Gastrocnemius medialis (tissue), 4 donors: ENCODE data around the gene BDH1. TPM values are rescaled to one million over a fixed set of nuclear protein-coding genes. Genes with fewer than 3 reads are reported as not detected.

Source experiments
- ATAC-seq, 2 donors: fragments of 150-250 bp; one replicate each; pipeline ENCODE4 v1.9.1; 2016
- DNase-seq, 2 donors: peaks; one replicate each; pipeline ENCODE4 v3.0.0-alpha.2; 2019
- H3K27ac ChIP-seq, 4 donors: fragments of 200-600 bp; sonication (generic); 1 replicate in 1 of 4; 2 replicates in 3 of 4; pipeline ENCODE4 v1.5.1; 2016 to 2018; ENCODE audit warnings: mild to moderate bottlenecking in 2 of 4, moderate library complexity in 1 of 4
- H3K27me3 ChIP-seq, 3 donors: fragments of 200-600 bp; sonication (generic) in 2 of 3; 1 replicate in 1 of 3; 2 replicates in 2 of 3; pipeline versions ENCODE4 v1.5.1 to v1.6.0; 2016 to 2019; ENCODE audit warnings: mild to moderate bottlenecking in 1 of 3, moderate library complexity in 1 of 3
- H3K36me3 ChIP-seq, 2 donors: fragments of 200-600 bp; sonication (generic) in 1 of 2; one replicate each; pipeline ENCODE4 v1.5.1; 2017 to 2018
- H3K4me1 ChIP-seq, 2 donors: fragments of 200-600 bp; sonication (generic) in 1 of 2; one replicate each; pipeline ENCODE4 v1.5.1; 2016 to 2017; ENCODE audit warnings: mild to moderate bottlenecking in 2 of 2
- H3K4me3 ChIP-seq, 4 donors: fragments of 200-600 bp; sonication (generic) in 3 of 4; 1 replicate in 1 of 4; 2 replicates in 3 of 4; pipeline ENCODE4 v1.5.1; 2016 to 2019; ENCODE audit warnings: mild to moderate bottlenecking in 2 of 4
- H3K9me3 ChIP-seq, 3 donors: fragments of 200-600 bp; sonication (generic) in 2 of 3; 1 replicate in 1 of 3; 2 replicates in 2 of 3; pipeline ENCODE4 v1.5.1; 2016 to 2019
- POLR2A ChIP-seq, 2 donors: fragments of 450-650 bp; IDR thresholded peaks; one replicate each; pipeline ENCODE4 v1.6.1; 2017; ENCODE audit warnings: antibody characterized with exemption in 2 of 2, mild to moderate bottlenecking in 2 of 2, moderate library complexity in 2 of 2
- in situ Hi-C, 4 donors: fragments of 200-750 bp; cut with MboI; loops; one replicate each; pipeline versions ENCODE4 v1.15.0 to v1.8.0; 2017; ENCODE audit warnings: low sequenced_read_pairs in 4 of 4
- intact Hi-C: fragments of 100-400 bp; cut with DNase I; formaldehyde crosslinking; loops from one replicate; pipeline ENCODE4 v1.15.1; 2023; ENCODE audit warnings: low total_unique reads
- total RNA-seq, 4 donors: library from RNA; depleted of rRNA; stranded (reverse); fragments of >200 nt; gene quantifications; one replicate each; pipeline versions ENCODE4 v1.1.0 to v1.2.3, GENCODE V29; 2016
- TF ChIP-seq, protein P1 (sequence below), 5 experiments: fragments of 450-650 bp in 3 of 5; fragments of 200-600 bp in 2 of 5; sonication (generic) in 2 of 5; IDR thresholded peaks in 4 of 5; conservative IDR thresholded peaks in 1 of 5; 1 replicate in 4 of 5; 2 replicates in 1 of 5; pipeline ENCODE4 v1.5.1; 2016 to 2019; ENCODE audit warnings: antibody characterized with exemption in 5 of 5, mild to moderate bottlenecking in 3 of 5, moderate library complexity in 3 of 5

Gene BDH1
- total RNA-seq, 4 donors from 2014 or later, result 7.1 to 9.5 (median 8.9) TPM

DNA sequence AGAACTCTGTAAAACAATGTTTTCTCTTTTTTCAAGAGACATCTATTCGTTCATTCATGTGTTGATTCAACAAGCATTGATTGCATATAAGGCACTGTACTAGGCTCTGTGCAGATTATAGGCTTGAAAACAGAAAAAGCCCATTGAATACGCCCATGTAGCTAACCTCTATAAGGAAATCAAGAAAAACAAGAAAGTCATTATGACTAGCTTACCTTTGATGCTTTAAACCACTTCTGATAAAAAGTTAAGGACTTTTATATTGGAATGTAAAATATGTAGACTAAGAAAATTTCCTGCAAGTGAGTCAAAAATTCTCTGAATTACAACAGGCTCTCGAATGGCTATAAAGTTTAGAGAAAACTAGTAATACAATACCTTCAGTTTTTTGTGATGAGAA lies 92.5 kb downstream of the BDH1 start:
- Histone ChIP-seq H3K27me3 (no peaks in the 10 kb centered on the region), H3K27ac (no peak overlapping the region), H3K4me3 (no peak overlapping the region), H3K4me1 (no peaks in the 10 kb centered on the region), H3K9me3 (no peaks in the 10 kb centered on the region), H3K36me3 (no peaks in the 10 kb centered on the region)
- DNase-seq (no peak), ATAC-seq (no peak)
- intact Hi-C loops (no loop called here), in situ Hi-C loops (no loop called here)
- TF ChIP-seq, protein P1, sequence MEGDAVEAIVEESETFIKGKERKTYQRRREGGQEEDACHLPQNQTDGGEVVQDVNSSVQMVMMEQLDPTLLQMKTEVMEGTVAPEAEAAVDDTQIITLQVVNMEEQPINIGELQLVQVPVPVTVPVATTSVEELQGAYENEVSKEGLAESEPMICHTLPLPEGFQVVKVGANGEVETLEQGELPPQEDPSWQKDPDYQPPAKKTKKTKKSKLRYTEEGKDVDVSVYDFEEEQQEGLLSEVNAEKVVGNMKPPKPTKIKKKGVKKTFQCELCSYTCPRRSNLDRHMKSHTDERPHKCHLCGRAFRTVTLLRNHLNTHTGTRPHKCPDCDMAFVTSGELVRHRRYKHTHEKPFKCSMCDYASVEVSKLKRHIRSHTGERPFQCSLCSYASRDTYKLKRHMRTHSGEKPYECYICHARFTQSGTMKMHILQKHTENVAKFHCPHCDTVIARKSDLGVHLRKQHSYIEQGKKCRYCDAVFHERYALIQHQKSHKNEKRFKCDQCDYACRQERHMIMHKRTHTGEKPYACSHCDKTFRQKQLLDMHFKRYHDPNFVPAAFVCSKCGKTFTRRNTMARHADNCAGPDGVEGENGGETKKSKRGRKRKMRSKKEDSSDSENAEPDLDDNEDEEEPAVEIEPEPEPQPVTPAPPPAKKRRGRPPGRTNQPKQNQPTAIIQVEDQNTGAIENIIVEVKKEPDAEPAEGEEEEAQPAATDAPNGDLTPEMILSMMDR (IDR thresholded peaks at IDR 0.05 in 4 of 5, conservative IDR thresholded peaks at IDR 0.05 in 1 of 5), result no peak
- no peak for TF ChIP-seq POLR2A (IDR thresholded peaks at IDR 0.05)

DNA sequence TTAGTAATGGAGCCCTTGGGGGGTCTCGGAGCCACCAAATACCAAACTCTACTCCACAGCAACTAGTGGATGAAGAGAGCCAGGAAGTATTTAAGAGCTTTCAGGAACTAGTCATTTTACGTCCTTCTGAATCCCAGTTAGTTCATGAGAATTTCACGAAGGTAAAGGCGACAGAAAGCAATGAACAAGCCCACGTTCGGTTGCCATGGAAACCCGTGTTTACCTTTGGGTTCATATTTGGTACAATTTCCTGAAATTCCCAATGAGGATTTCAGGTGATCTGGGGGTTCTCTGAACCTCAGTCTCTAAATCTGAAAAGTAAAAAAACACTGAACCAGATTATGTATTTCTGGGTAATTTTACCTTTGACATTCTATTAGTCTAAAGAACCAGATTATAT lies 93.0 kb downstream of the BDH1 start:
- H3K4me1 ChIP-seq, result no peaks in the 10 kb centered on the region

DNA sequence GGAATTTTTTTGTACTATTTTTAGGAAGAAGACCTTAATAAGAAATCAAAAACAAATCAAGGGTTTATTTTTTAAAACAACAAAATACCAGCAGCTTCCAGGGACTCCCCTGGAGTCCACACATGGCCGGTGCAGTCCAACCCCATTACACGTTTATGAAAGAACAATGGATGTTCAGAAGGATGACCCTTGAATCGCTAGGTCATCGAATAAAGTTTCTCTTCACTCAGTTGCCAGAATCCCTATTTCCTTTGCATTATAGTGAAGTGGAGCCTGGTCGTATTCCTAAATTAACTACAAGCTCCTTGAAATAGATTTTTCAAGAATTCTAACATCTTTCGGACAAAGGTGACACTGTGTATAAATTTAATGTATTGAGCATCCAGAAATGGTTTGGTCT lies 95.1 kb downstream of the BDH1 start:
- in situ Hi-C loops, result no loop called here
- H3K27ac ChIP-seq, result no peak overlapping the region
- H3K27me3 ChIP-seq, result peaks cover 0 to 2% (median 0%) of the 10 kb centered on the region in 3 donors
- H3K4me3 ChIP-seq, result no peak overlapping the region
- ATAC-seq, result no peak
- no peak for DNase-seq
- H3K9me3 ChIP-seq, result no peaks in the 10 kb centered on the region
- no peak for TF ChIP-seq POLR2A (IDR thresholded peaks at IDR 0.05)
- TF ChIP-seq, protein P1 (IDR thresholded peaks at IDR 0.05 in 4 of 5, conservative IDR thresholded peaks at IDR 0.05 in 1 of 5), result no peak
- H3K36me3 ChIP-seq, result no peaks in the 10 kb centered on the region
- H3K4me1 ChIP-seq, result peaks cover 0 to 10% of the 10 kb centered on the region in 2 donors
- intact Hi-C loops, result no loop called here

More for the DNA sequence above, 93.0 kb downstream of the BDH1 start:
- in situ Hi-C loops, result no loop called here
- H3K27me3 ChIP-seq, result no peaks in the 10 kb centered on the region
- ATAC-seq, result no peak
- no peaks in the 10 kb centered on the region for H3K9me3 ChIP-seq
- no peak overlapping the region for H3K4me3 ChIP-seq
- no peak overlapping the region for H3K27ac ChIP-seq
- H3K36me3 ChIP-seq, result no peaks in the 10 kb centered on the region
- TF ChIP-seq, protein P1 (IDR thresholded peaks at IDR 0.05 in 4 of 5, conservative IDR thresholded peaks at IDR 0.05 in 1 of 5), result no peak
- TF ChIP-seq POLR2A (IDR thresholded peaks at IDR 0.05), result no peak
- intact Hi-C loops, result no loop called here
- no peak for DNase-seq

DNA sequence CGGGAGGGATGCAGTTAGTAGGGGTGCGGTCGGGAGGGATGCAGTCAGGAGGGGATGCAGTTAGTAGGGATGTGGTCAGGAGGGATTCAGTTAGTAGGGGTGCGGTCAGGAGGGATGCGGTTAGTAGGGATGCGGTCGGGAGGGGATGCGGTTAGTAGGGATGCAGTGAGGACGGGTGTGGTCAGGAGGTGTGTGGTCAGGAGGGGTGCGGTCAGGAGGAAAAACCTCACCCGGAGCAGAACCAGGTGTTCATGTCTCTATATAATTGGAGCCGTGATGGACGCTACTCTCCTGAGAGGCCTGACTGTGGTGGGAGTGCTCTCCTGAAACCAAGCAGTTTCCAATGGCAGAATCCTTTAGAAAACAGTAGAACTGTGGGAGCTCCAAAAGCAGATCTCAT lies 95.8 kb downstream of the BDH1 start:
- ATAC-seq, result no peak
- Histone ChIP-seq H3K36me3 (no peaks in the 10 kb centered on the region), H3K4me1 (peaks cover 0 to 10% of the 10 kb centered on the region in 2 donors), H3K27ac (no peak overlapping the region), H3K4me3 (no peak overlapping the region), H3K27me3 (peaks cover 0 to 2% (median 0%) of the 10 kb centered on the region in 3 donors), H3K9me3 (no peaks in the 10 kb centered on the region)
- in situ Hi-C loops, result no loop called here
- intact Hi-C loops, result no loop called here
- no peak for DNase-seq
- TF ChIP-seq, protein P1 (IDR thresholded peaks at IDR 0.05 in 4 of 5, conservative IDR thresholded peaks at IDR 0.05 in 1 of 5), result no peak
- TF ChIP-seq POLR2A (IDR thresholded peaks at IDR 0.05), result no peak

Other genes starting within 250 kb of the BDH1 start
- gene RUBCN, start 180.9 kb upstream of the BDH1 start, total RNA-seq, result 10 to 100 TPM; 15.6 to 33.1 (median 21.6) TPM
- gene FYTTD1, start 193.9 kb upstream of the BDH1 start, total RNA-seq, result 100 to 1,000 TPM in 3 of 4 donors, 10 to 100 TPM in 1; 77.7 to 184 (median 111) TPM
- 100 to 1,000 TPM in 1 of 4 donors, 10 to 100 TPM in 3; 18.0 to 126 (median 26.7) TPM for gene LRCH3, start 235.3 kb upstream of the BDH1 start, total RNA-seq